BLaER1 treated with 17β-estradiol and CSF1 and Interleukin-3, amounts not matched to agents 10 nM and 100 nM (cell line): ENCODE data around the gene PAPLN.

Source experiments
- H3K27ac ChIP-seq, 11 experiments: shearing (Covaris generic); formaldehyde crosslinking; 2 replicates each; pipeline ENCODE4 v1.8.1; 2022
- H3K27me3 ChIP-seq, 11 experiments: shearing (Covaris generic); formaldehyde crosslinking; 2 replicates each; pipeline ENCODE4 v1.8.1; 2022
- H3K36me3 ChIP-seq, 11 experiments: shearing (Covaris generic); formaldehyde crosslinking; 2 replicates each; pipeline ENCODE4 v1.8.1; 2022
- H3K4me1 ChIP-seq, 10 experiments: shearing (Covaris generic); formaldehyde crosslinking; 2 replicates each; pipeline ENCODE4 v1.8.1; 2022
- H3K4me2 ChIP-seq, 11 experiments: shearing (Covaris generic); formaldehyde crosslinking; 2 replicates each; pipeline ENCODE4 v1.8.1; 2022
- H3K4me3 ChIP-seq, 10 experiments: shearing (Covaris generic); formaldehyde crosslinking; 2 replicates each; pipeline ENCODE4 v1.8.1; 2022
- H3K9ac ChIP-seq, 11 experiments: shearing (Covaris generic); formaldehyde crosslinking; 2 replicates each; pipeline ENCODE4 v1.8.1; 2022
- H3K9me3 ChIP-seq, 11 experiments: shearing (Covaris generic); formaldehyde crosslinking; replicated peaks in 1 of 11; 2 replicates each; pipeline ENCODE4 v1.8.1; 2022
- H4K20me1 ChIP-seq, 11 experiments: shearing (Covaris generic); formaldehyde crosslinking; 2 replicates each; pipeline ENCODE4 v1.8.1; 2022
- Cebpa-rat ChIP-seq, 11 experiments: shearing (Covaris generic); IDR thresholded peaks; 2 replicates each; pipeline ENCODE4 v1.8.1; 2022

PAPLN gene

GRCh38 chr14:73250781-73251500, 13.6 kb downstream of the PAPLN start:
- Histone ChIP-seq H3K27ac (no peak overlapping the region), H3K4me3 (no peak overlapping the region), H3K9ac (0 out of 22 replicates have a peak overlapping the region, but pooled peaks of 1 of the 11 experiments have one; percentile 31), H3K27me3 (peaks cover 0 to 20% (median 17%) of the 10 kb centered on the region in 11 experiments; a peak in 20 of 22 replicates), H3K9me3 (no peaks in the 10 kb centered on the region), H3K36me3 (no peaks in the 10 kb centered on the region), H3K4me2 (peak overlapping the region in 10 of 11 experiments; percentile 73 to 98 (median 92); a peak in 19 of 22 replicates), H4K20me1 (peaks cover 0 to 14% (median 0%) of the 10 kb centered on the region in 11 experiments; a peak in 4 of 22 replicates), H3K4me1 (peaks cover 49 to 67% (median 60%) of the 10 kb centered on the region in 10 experiments)
- TF ChIP-seq Cebpa-rat (IDR thresholded peaks at IDR 0.05): no peak

DNA sequence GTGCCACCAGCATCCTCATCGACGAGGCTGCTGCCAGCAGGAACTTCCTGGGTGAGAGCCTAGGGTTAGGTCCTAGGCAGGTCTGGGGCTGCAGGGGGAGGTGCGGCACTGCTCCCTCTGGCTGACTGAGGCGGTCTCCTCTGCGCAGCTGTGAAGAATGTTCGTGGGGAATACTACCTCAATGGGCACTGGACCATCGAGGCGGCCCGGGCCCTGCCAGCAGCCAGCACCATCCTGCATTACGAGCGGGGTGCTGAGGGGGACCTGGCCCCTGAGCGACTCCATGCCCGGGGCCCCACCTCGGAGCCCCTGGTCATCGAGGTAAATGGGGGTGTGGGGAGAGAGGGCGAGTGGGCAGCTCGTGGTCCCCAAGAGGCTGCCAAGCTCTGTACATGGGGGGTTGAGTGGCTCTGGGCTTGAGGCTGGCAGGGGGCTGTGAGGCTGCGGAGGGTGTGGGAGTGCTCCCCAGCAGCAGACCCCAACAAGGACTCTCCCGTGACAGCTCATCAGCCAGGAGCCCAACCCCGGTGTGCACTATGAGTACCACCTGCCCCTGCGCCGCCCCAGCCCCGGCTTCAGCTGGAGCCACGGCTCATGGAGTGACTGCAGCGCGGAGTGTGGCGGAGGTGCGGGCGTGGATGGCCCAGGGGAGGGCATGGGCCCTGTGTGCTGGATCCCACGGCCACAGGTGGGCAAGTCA, 14.4 kb downstream of the PAPLN start:
- TF ChIP-seq Cebpa-rat (IDR thresholded peaks at IDR 0.05): no peak
- peaks cover 44 to 59% (median 52%) of the 10 kb centered on the region in 10 experiments for H3K4me1 ChIP-seq

DNA sequence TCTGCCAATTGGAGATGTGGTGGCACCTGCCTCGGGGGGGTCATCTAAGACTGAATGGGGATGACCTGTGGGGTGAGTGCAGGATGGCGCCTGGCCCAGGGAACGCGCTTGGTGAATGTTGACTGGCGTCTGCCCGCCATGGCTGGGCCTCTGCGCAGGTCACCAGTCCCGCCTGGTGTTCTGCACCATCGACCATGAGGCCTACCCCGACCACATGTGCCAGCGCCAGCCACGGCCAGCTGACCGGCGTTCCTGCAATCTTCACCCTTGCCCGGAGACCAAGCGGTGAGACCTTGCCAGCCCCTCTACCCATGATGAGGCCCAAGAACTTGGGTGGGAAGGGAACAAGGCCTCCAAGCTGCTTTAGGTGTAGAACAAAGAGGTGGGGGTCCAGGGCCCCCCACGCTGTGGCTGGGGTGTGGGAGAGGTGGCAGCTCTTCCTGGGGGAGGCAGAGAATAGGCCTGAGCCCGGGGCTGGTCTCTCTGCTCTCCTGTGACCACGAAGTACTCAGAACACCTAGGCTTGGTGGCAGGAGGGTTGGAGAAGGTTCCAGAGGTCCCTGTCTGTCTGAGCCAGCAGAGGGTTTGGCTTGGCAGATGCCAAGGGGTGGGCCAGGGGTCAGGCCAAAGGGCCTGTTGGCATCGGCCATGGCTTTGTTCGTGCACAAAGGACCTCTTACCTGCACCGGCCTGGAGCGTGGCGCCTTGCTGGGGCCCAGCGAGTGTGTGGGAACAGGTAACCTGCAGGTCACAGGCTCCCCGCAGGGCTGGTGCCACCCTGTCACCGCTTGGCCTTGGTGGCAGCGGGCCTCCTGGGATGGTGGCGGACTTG, 15.4 kb downstream of the PAPLN start:
- Histone ChIP-seq H4K20me1 (peaks cover 0 to 14% (median 0%) of the 10 kb centered on the region in 11 experiments; a peak in 2 of 22 replicates), H3K4me2 (no peak overlapping the region), H3K9ac (no peak overlapping the region), H3K36me3 (no peaks in the 10 kb centered on the region), H3K4me1 (peaks cover 34 to 49% (median 42%) of the 10 kb centered on the region in 10 experiments), H3K27me3 (peaks cover 0 to 2% (median 0%) of the 10 kb centered on the region in 11 experiments; a peak in 4 of 22 replicates), H3K27ac (no peak overlapping the region), H3K9me3 (no peaks in the 10 kb centered on the region), H3K4me3 (no peak overlapping the region)
- TF ChIP-seq Cebpa-rat (IDR thresholded peaks at IDR 0.05): no peak

More for the DNA sequence above, 14.4 kb downstream of the PAPLN start:
- peaks cover 0 to 14% (median 0%) of the 10 kb centered on the region in 11 experiments; a peak in 3 of 22 replicates for H4K20me1 ChIP-seq
- H3K27ac ChIP-seq: no peak overlapping the region
- peaks cover 0 to 13% (median 10%) of the 10 kb centered on the region in 11 experiments; a peak in 19 of 22 replicates for H3K27me3 ChIP-seq
- no peaks in the 10 kb centered on the region for H3K36me3 ChIP-seq
- H3K9ac ChIP-seq: no peak overlapping the region
- H3K4me2 ChIP-seq: peak overlapping the region in 8 of 11 experiments; percentile 73 to 97 (median 90); a peak in 16 of 22 replicates
- H3K9me3 ChIP-seq: no peaks in the 10 kb centered on the region
- H3K4me3 ChIP-seq: no peak overlapping the region

GRCh38 chr14:73253323-73253610, 16.0 kb downstream of the PAPLN start:
- Histone ChIP-seq H3K27me3 (no peaks in the 10 kb centered on the region), H3K4me2 (no peak overlapping the region), H3K9ac (no peak overlapping the region), H3K4me1 (peaks cover 28 to 43% (median 37%) of the 10 kb centered on the region in 10 experiments), H3K27ac (no peak overlapping the region), H3K9me3 (no peaks in the 10 kb centered on the region), H3K36me3 (no peaks in the 10 kb centered on the region), H3K4me3 (no peak overlapping the region), H4K20me1 (peaks cover 0 to 14% (median 0%) of the 10 kb centered on the region in 11 experiments; a peak in 2 of 22 replicates)
- no peak for TF ChIP-seq Cebpa-rat (IDR thresholded peaks at IDR 0.05)

DNA sequence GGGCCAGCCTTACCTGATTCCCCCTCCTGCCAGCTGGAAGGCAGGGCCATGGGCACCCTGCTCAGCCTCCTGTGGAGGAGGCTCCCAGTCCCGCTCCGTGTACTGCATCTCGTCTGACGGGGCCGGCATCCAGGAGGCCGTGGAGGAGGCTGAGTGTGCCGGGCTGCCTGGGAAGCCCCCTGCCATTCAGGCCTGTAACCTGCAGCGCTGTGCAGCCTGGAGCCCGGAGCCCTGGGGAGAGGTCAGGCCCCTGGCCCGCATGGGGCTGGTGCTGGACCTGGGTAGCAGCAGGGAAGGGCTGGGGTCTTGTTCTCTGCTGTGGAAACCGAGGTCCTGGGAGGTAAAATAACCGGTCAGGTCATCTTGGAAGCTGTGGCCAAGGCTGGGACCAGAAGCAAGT, 16.4 kb downstream of the PAPLN start:
- H3K9ac ChIP-seq: no peak overlapping the region
- peaks cover 24 to 39% (median 33%) of the 10 kb centered on the region in 10 experiments for H3K4me1 ChIP-seq
- H3K9me3 ChIP-seq: no peaks in the 10 kb centered on the region
- H3K36me3 ChIP-seq: no peaks in the 10 kb centered on the region
- H3K27ac ChIP-seq: no peak overlapping the region
- TF ChIP-seq Cebpa-rat (IDR thresholded peaks at IDR 0.05): no peak
- H3K4me2 ChIP-seq: no peak overlapping the region
- no peak overlapping the region for H3K4me3 ChIP-seq
- H4K20me1 ChIP-seq: peaks cover 0 to 14% (median 0%) of the 10 kb centered on the region in 11 experiments; a peak in 2 of 22 replicates
- no peaks in the 10 kb centered on the region for H3K27me3 ChIP-seq

GRCh38 chr14:73254247-73255004, 17.1 kb downstream of the PAPLN start:
- Histone ChIP-seq H3K4me1 (peaks cover 17 to 32% (median 26%) of the 10 kb centered on the region in 10 experiments), H3K9ac (no peak overlapping the region), H3K36me3 (no peaks in the 10 kb centered on the region), H3K4me3 (no peak overlapping the region), H3K27ac (no peak overlapping the region), H4K20me1 (peaks cover 0 to 14% (median 0%) of the 10 kb centered on the region in 11 experiments; a peak in 2 of 22 replicates), H3K27me3 (no peaks in the 10 kb centered on the region), H3K4me2 (no peak overlapping the region), H3K9me3 (no peaks in the 10 kb centered on the region)
- no peak for TF ChIP-seq Cebpa-rat (IDR thresholded peaks at IDR 0.05)

GRCh38 chr14:73255005-73255400, 17.7 kb downstream of the PAPLN start:
- no peak overlapping the region for H3K27ac ChIP-seq
- no peak for TF ChIP-seq Cebpa-rat (IDR thresholded peaks at IDR 0.05)
- H3K27me3 ChIP-seq: no peaks in the 10 kb centered on the region
- no peak overlapping the region for H3K4me2 ChIP-seq
- peaks cover 11 to 26% (median 20%) of the 10 kb centered on the region in 10 experiments; a peak in 19 of 20 replicates for H3K4me1 ChIP-seq
- H4K20me1 ChIP-seq: peaks cover 0 to 11% (median 0%) of the 10 kb centered on the region in 11 experiments; a peak in 2 of 22 replicates
- no peak overlapping the region for H3K4me3 ChIP-seq
- no peaks in the 10 kb centered on the region for H3K9me3 ChIP-seq
- H3K9ac ChIP-seq: no peak overlapping the region
- no peaks in the 10 kb centered on the region for H3K36me3 ChIP-seq

DNA sequence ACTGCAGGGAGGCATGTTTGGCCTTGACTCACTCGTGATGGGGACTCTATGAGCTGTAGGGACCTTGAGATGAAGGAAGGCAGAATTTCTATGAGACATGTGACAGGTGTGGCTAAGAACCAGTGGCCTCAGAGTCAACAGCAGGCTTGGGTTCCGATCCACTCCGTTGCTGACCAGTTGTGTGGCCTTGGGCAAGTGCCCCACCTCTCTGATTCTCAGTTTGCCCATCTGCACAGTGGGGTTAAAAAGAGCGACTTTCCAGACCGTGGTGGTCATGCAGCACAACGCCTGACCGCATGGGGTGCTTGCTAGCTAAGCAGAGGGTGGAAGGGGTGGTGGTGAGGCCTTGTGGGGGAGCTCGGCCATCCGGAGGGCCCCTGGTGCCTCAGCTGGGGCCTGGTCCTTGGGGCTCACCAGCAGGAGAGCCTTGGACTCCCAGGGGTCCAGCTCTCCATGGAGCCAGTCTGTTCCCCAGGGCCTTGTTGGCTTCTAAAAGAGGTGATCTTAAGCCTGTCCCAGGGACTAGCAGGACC, 18.5 kb downstream of the PAPLN start:
- no peak overlapping the region for H3K27ac ChIP-seq
- H3K36me3 ChIP-seq: no peaks in the 10 kb centered on the region
- H3K4me3 ChIP-seq: no peak overlapping the region
- no peaks in the 10 kb centered on the region for H3K9me3 ChIP-seq
- H3K9ac ChIP-seq: no peak overlapping the region
- no peak overlapping the region for H3K4me2 ChIP-seq
- no peak for TF ChIP-seq Cebpa-rat (IDR thresholded peaks at IDR 0.05)
- no peaks in the 10 kb centered on the region for H3K27me3 ChIP-seq
- H3K4me1 ChIP-seq: peaks cover 4 to 18% (median 13%) of the 10 kb centered on the region in 10 experiments; a peak in 18 of 20 replicates
- H4K20me1 ChIP-seq: peaks cover 0 to 3% (median 0%) of the 10 kb centered on the region in 11 experiments; a peak in 1 of 22 replicates
